CD4-positive, alpha-beta memory T cell (primary cell): ENCODE measurements around the gene TMEM209. TPM values are rescaled to one million over a fixed set of nuclear protein-coding genes. Genes with fewer than 3 reads are reported as not detected.

Experiments
- CTCF ChIA-PET: fragments of 350-600 bp; sonication (Branson Sonifier 250); formaldehyde crosslinking; loops from one replicate; lab custom pipeline; 2021; ENCODE audit warnings: inconsistent platforms; ENCODE audit not compliant: partially characterized antibody; lab: Charles Lee
- POLR2A ChIA-PET: fragments of 350-600 bp; sonication (Branson Sonifier 250); formaldehyde crosslinking; loops from one replicate; lab custom pipeline; 2021; ENCODE audit not compliant: partially characterized antibody; lab: Charles Lee
- DNase-seq, 5 donors: peaks; one replicate each; pipeline versions ENCODE4 v3.0.0 to v3.0.0-alpha.2; 2020 to 2022; ENCODE audit warnings: mixed read lengths in 1 of 5
- H3K27ac ChIP-seq: one replicate; pipeline ENCODE4 v1.7.0; 2013; ENCODE audit warnings: low read depth, low read length
- H3K27me3 ChIP-seq: 2 replicates; pipeline ENCODE4 v1.7.0; 2013; ENCODE audit warnings: mild to moderate bottlenecking, low read length, moderate library complexity; ENCODE audit not compliant: insufficient read depth
- H3K36me3 ChIP-seq: 2 replicates; pipeline ENCODE4 v1.7.0; 2013; ENCODE audit warnings: mild to moderate bottlenecking, low read length, moderate library complexity; ENCODE audit not compliant: insufficient read depth
- H3K4me1 ChIP-seq: 2 replicates; pipeline ENCODE4 v1.7.0; 2013; ENCODE audit warnings: mild to moderate bottlenecking, low read length, moderate library complexity; ENCODE audit not compliant: insufficient read depth
- H3K4me3 ChIP-seq, 2 donors: one replicate each; pipeline ENCODE4 v1.7.0; 2013; ENCODE audit warnings: low read length in 2 of 2, mild to moderate bottlenecking in 1 of 2
- H3K9me3 ChIP-seq, 2 donors: one replicate each; pipeline ENCODE4 v1.7.0; 2013; ENCODE audit warnings: low read length in 2 of 2, control low read depth in 1 of 2; ENCODE audit not compliant: control insufficient read depth in 1 of 2
- H3K27ac Mint-ChIP-seq, 7 donors: one replicate each; pipeline ENCODE4 v1.8.0; 2020 to 2021; ENCODE audit warnings: mixed read lengths in 7 of 7, mild to moderate bottlenecking in 6 of 7, inconsistent platforms in 3 of 7, moderate library complexity in 3 of 7
- H3K27me3 Mint-ChIP-seq, 2 donors: one replicate each; pipeline ENCODE4 v1.8.0; 2020 to 2021; ENCODE audit warnings: mixed read lengths in 2 of 2
- H3K36me3 Mint-ChIP-seq, 2 donors: one replicate each; pipeline ENCODE4 v1.8.0; 2020 to 2021; ENCODE audit warnings: mixed read lengths in 2 of 2, inconsistent platforms in 1 of 2, mild to moderate bottlenecking in 1 of 2
- H3K4me1 Mint-ChIP-seq, 4 donors: one replicate each; pipeline ENCODE4 v1.8.0; 2020 to 2021; ENCODE audit warnings: mixed read lengths in 4 of 4, mild to moderate bottlenecking in 1 of 4
- H3K4me3 Mint-ChIP-seq, 8 donors: one replicate each; pipeline ENCODE4 v1.8.0; 2020 to 2021; ENCODE audit warnings: mixed read lengths in 8 of 8, mild to moderate bottlenecking in 7 of 8, moderate library complexity in 6 of 8, inconsistent platforms in 3 of 8
- H3K9me3 Mint-ChIP-seq, 8 donors: one replicate each; pipeline ENCODE4 v1.8.0; 2020 to 2021; ENCODE audit warnings: mixed read lengths in 8 of 8, mild to moderate bottlenecking in 5 of 8, inconsistent platforms in 3 of 8, moderate library complexity in 1 of 8
- intact Hi-C: fragments of 100-400 bp; cut with micrococcal nuclease; formaldehyde crosslinking; loops from one replicate; pipeline ENCODE4 v1.15.1; 2023
- polyA plus RNA-seq, 2 donors: library from polyadenylated mRNA; unstranded; fragments of 300-500 nt; fragmentation: Illumina TruSeq; gene quantifications; one replicate each; pipeline ENCODE4 v1.2.3, GENCODE V29; 2021
- total RNA-seq, 2 experiments: library from RNA; stranded (reverse); gene quantifications; one replicate each; pipeline ENCODE4 v1.2.3, GENCODE V29; 2021

The TMEM209 gene
- total and polyA plus RNA-seq, 4 experiments from 2014 or later, result 34.5 to 48.8 (median 40.2) TPM

GRCh38 chr7:130219871-130220270 lies 14.7 kb upstream of the TMEM209 start:
- no peaks in the 10 kb centered on the region for H3K4me1 Mint-ChIP-seq
- no peaks in the 10 kb centered on the region for H3K4me1 ChIP-seq
- intact Hi-C loops, result no loop called here
- no peak overlapping the region for H3K4me3 Mint-ChIP-seq
- no peaks in the 10 kb centered on the region for H3K27me3 Mint-ChIP-seq
- ChIA-PET POLR2A (no interaction called here), CTCF (interaction anchor here (1.0 kb wide), 1 partner anchor 15 kb away, joined by 3 read pairs; the partner anchor contains the start of gene TMEM209)
- H3K9me3 ChIP-seq, result no peaks in the 10 kb centered on the region
- no peak overlapping the region for H3K27ac Mint-ChIP-seq
- no peak overlapping the region for H3K27ac ChIP-seq
- no peak for DNase-seq
- H3K36me3 Mint-ChIP-seq, result no peaks in the 10 kb centered on the region
- H3K36me3 ChIP-seq, result no peaks in the 10 kb centered on the region
- no peak overlapping the region for H3K4me3 ChIP-seq
- no peaks in the 10 kb centered on the region for H3K27me3 ChIP-seq
- no peaks in the 10 kb centered on the region for H3K9me3 Mint-ChIP-seq

- Mint-ChIP-seq H3K9me3 (no peaks in the 10 kb centered on the region), H3K27me3 (peaks cover 2 to 4% of the 10 kb centered on the region in 2 donors), H3K36me3 (no peaks in the 10 kb centered on the region), H3K27ac (no peak overlapping the region), H3K4me3 (no peak overlapping the region), H3K4me1 (no peaks in the 10 kb centered on the region)
- ChIA-PET CTCF (interaction anchor here (1.0 kb wide), 1 partner anchor 14 kb away, joined by 3 read pairs; the partner anchor contains the start of gene TMEM209), POLR2A (no interaction called here)
- intact Hi-C loops, result no loop called here
- DNase-seq, result no peak
- Histone ChIP-seq H3K36me3 (no peaks in the 10 kb centered on the region), H3K27me3 (no peaks in the 10 kb centered on the region), H3K27ac (no peak overlapping the region), H3K4me1 (no peaks in the 10 kb centered on the region), H3K4me3 (no peak overlapping the region), H3K9me3 (no peaks in the 10 kb centered on the region)
These were observed 13.8 kb upstream of the TMEM209 start for GRCh38 chr7:130218806-130219620.

GRCh38 chr7:130216750-130217149 lies 11.5 kb upstream of the TMEM209 start:
- POLR2A ChIA-PET, result interaction anchor here (0.7 kb wide), 1 partner anchor 95 kb away, joined by 4 read pairs; no protein-coding TSS in a partner anchor
- H3K4me1 Mint-ChIP-seq, result no peaks in the 10 kb centered on the region
- intact Hi-C loops, result no loop called here

GRCh38 chr7:130216025-130216424 lies 10.8 kb upstream of the TMEM209 start:
- ChIA-PET CTCF (no interaction called here), POLR2A (no interaction called here)
- Histone ChIP-seq H3K36me3 (no peaks in the 10 kb centered on the region), H3K27me3 (no peaks in the 10 kb centered on the region), H3K4me3 (no peak overlapping the region), H3K4me1 (no peaks in the 10 kb centered on the region), H3K9me3 (no peaks in the 10 kb centered on the region), H3K27ac (no peak overlapping the region)
- no peaks in the 10 kb centered on the region for H3K4me1 Mint-ChIP-seq
- intact Hi-C loops, result no loop called here
- no peaks in the 10 kb centered on the region for H3K36me3 Mint-ChIP-seq
- H3K9me3 Mint-ChIP-seq, result no peaks in the 10 kb centered on the region
- H3K27me3 Mint-ChIP-seq, result peaks cover 4 to 10% of the 10 kb centered on the region in 2 donors
- H3K27ac Mint-ChIP-seq, result no peak overlapping the region
- DNase-seq, result no peak
- H3K4me3 Mint-ChIP-seq, result no peak overlapping the region

More at GRCh38 chr7:130216750-130217149, 11.5 kb upstream of the TMEM209 start:
- CTCF ChIA-PET, result interaction anchor here (1.5 kb wide), 1 partner anchor 12 kb away, joined by 3 read pairs; the partner anchor contains the start of gene TMEM209
- no peaks in the 10 kb centered on the region for H3K9me3 Mint-ChIP-seq
- H3K4me1 ChIP-seq, result no peaks in the 10 kb centered on the region
- no peaks in the 10 kb centered on the region for H3K36me3 ChIP-seq
- no peak overlapping the region for H3K27ac Mint-ChIP-seq
- H3K36me3 Mint-ChIP-seq, result no peaks in the 10 kb centered on the region
- H3K27me3 Mint-ChIP-seq, result peaks cover 2 to 10% of the 10 kb centered on the region in 2 donors
- no peak overlapping the region for H3K4me3 ChIP-seq
- no peaks in the 10 kb centered on the region for H3K9me3 ChIP-seq
- no peak overlapping the region for H3K4me3 Mint-ChIP-seq
- no peaks in the 10 kb centered on the region for H3K27me3 ChIP-seq
- no peak for DNase-seq
- H3K27ac ChIP-seq, result no peak overlapping the region

- CTCF ChIA-PET, result interaction anchor here (1.1 to 1.2 kb wide), 2 partner anchors 8 to 13 kb away, joined by 3 read pairs; partner anchors contain the start of gene TMEM209
These were observed 8.6 kb upstream of the TMEM209 start for GRCh38 chr7:130213828-130214227.

GRCh38 chr7:130210181-130210935 lies 5.2 kb upstream of the TMEM209 start:
- H3K4me1 Mint-ChIP-seq, result peaks cover 3 to 9% (median 5%) of the 10 kb centered on the region in 4 donors
- no peak overlapping the region for H3K27ac ChIP-seq
- H3K4me3 Mint-ChIP-seq, result no peak overlapping the region
- no peaks in the 10 kb centered on the region for H3K36me3 ChIP-seq
- H3K9me3 ChIP-seq, result no peaks in the 10 kb centered on the region
- peaks cover 0 to under 1% of the 10 kb centered on the region in 2 donors for H3K36me3 Mint-ChIP-seq
- ChIA-PET CTCF (no interaction called here), POLR2A (no interaction called here)
- H3K27me3 Mint-ChIP-seq, result peaks cover 4 to 10% of the 10 kb centered on the region in 2 donors
- H3K9me3 Mint-ChIP-seq, result no peaks in the 10 kb centered on the region
- H3K4me3 ChIP-seq, result no peak overlapping the region
- no peak overlapping the region for H3K27ac Mint-ChIP-seq
- intact Hi-C loops, result no loop called here
- no peaks in the 10 kb centered on the region for H3K4me1 ChIP-seq
- no peak for DNase-seq
- H3K27me3 ChIP-seq, result no peaks in the 10 kb centered on the region

More at GRCh38 chr7:130213828-130214227, 8.6 kb upstream of the TMEM209 start:
- no peaks in the 10 kb centered on the region for H3K9me3 Mint-ChIP-seq
- Histone ChIP-seq H3K4me3 (no peak overlapping the region), H3K27ac (no peak overlapping the region), H3K36me3 (no peaks in the 10 kb centered on the region), H3K27me3 (no peaks in the 10 kb centered on the region), H3K9me3 (no peaks in the 10 kb centered on the region), H3K4me1 (no peaks in the 10 kb centered on the region)
- no peak overlapping the region for H3K4me3 Mint-ChIP-seq
- H3K27ac Mint-ChIP-seq, result no peak overlapping the region
- peaks cover 4 to 10% of the 10 kb centered on the region in 2 donors for H3K27me3 Mint-ChIP-seq
- H3K4me1 Mint-ChIP-seq, result no peaks in the 10 kb centered on the region
- DNase-seq, result no peak
- no peaks in the 10 kb centered on the region for H3K36me3 Mint-ChIP-seq
- POLR2A ChIA-PET, result no interaction called here
- intact Hi-C loops, result no loop called here

- CTCF ChIA-PET, result no interaction called here
These were observed 3.3 kb upstream of the TMEM209 start for GRCh38 chr7:130208516-130208915.

More at GRCh38 chr7:130208516-130208915, 3.3 kb upstream of the TMEM209 start:
- Mint-ChIP-seq H3K4me1 (peaks cover 10 to 21% (median 15%) of the 10 kb centered on the region in 4 donors), H3K9me3 (peaks cover 0 to 3% (median 0%) of the 10 kb centered on the region in 8 donors), H3K4me3 (no peak overlapping the region), H3K27ac (no peak overlapping the region), H3K36me3 (peaks cover 0 to 8% of the 10 kb centered on the region in 2 donors), H3K27me3 (peaks cover 3 to 4% of the 10 kb centered on the region in 2 donors)
- Histone ChIP-seq H3K27ac (no peak overlapping the region), H3K27me3 (no peaks in the 10 kb centered on the region), H3K36me3 (no peaks in the 10 kb centered on the region), H3K9me3 (no peaks in the 10 kb centered on the region), H3K4me3 (no peak overlapping the region), H3K4me1 (peaks cover 11% of the 10 kb centered on the region)
- intact Hi-C loops, result no loop called here
- DNase-seq, result no peak
- POLR2A ChIA-PET, result no interaction called here
